ENCODE data around the gene LUC7L. TPM values are rescaled to one million over a fixed set of nuclear protein-coding genes. Genes with fewer than 3 reads are reported as not detected.
A peak's percentile ranks its signal among the peaks of the same experiment; 100 is the strongest.
"Not testable (repeated sequence)": the region's sequence is repeated elsewhere in the genome, so short reads cannot be mapped to it uniquely, and the experiment has no call there.

The LUC7L gene
- total and polyA plus RNA-seq, 2 donors, result 47.0 to 112 TPM

DNA sequence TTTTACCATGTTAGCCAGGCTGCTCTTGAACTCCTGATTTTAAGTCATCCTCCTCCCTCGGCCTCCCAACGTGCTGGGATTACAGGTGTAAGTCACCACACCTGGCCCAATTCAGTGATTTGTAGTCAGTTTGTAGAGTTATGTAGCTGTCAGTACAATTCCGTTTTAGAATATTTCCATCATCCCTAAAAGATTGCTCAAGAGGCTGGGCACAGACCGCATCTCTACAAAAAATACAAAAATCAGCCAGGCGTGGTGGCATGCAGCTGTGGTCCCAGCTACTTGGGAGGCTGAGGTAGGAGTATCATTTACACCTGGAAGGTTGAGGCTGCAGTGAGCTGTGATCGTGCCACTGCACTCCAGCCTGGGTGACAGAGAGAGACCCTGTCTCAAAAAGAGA, 25.9 kb upstream of the LUC7L start:
- WGBS, result 97% methylated on average over 6 of the region's 6 CpGs
- no peaks in the 10 kb centered on the region for H3K4me1 ChIP-seq (ENCODE audit: insufficient read depth)
- peaks cover 2% of the 10 kb centered on the region for H3K36me3 ChIP-seq (ENCODE audit: insufficient read depth)
- no peak overlapping the region for H3K27ac ChIP-seq (ENCODE audit: low read depth)
- no peak overlapping the region for H3K4me3 ChIP-seq (ENCODE audit: low read depth, low read length)
- DNase-seq (ENCODE audit: extremely low spot score), result no peak

DNA sequence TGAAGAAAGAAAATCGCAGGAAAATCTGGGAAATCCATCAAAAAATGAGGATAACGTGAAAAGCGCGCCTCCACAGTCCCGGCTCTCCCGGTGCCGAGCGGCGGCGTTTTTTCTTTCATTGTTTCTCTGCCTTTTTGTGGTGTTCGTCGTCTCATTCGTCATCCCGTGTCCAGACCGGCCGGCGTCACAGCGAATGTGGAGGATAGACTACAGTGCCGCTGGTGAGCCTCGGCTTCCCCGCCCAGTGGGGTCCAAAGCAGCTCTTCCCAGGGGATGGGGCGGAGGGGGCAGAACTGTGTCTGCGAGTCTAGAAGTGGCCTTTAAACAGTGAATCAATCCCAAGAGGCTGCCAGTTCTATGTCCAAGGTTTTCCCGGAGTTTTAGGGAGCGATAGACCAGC, 25.2 kb upstream of the LUC7L start:
- H3K36me3 ChIP-seq (ENCODE audit: insufficient read depth), result peaks cover 2% of the 10 kb centered on the region
- WGBS, result 96% methylated on average over 25 of the region's 25 CpGs

DNA sequence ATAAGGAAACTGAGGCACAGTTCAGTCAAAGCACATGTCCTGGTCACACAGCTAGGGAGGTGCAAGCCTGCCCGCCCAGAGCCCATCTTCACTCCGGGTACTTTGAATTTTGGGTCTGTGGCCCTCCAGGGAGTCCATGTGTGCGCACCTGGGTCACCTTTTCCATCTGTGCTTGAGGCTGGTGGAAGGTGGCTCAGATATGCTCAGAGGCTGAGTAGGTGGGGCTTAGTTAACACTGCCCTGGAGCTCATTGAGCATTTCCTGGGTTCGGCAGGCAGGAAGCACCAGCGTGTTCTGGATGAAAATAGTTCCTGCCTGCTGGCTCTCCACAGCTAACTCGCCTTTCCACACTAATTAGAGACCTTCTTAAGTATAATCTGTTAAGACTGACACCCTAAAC, 24.6 kb upstream of the LUC7L start:
- 89% methylated on average over 6 of the region's 6 CpGs for WGBS
- no peak overlapping the region for H3K27ac ChIP-seq (ENCODE audit: low read depth)
- no peaks in the 10 kb centered on the region for H3K4me1 ChIP-seq (ENCODE audit: insufficient read depth)
- no peak for DNase-seq (ENCODE audit: extremely low spot score)
- peaks cover 2% of the 10 kb centered on the region for H3K36me3 ChIP-seq (ENCODE audit: insufficient read depth)
- no peak overlapping the region for H3K4me3 ChIP-seq (ENCODE audit: low read depth, low read length)

More for the DNA sequence above, 25.2 kb upstream of the LUC7L start:
- no peaks in the 10 kb centered on the region for H3K4me1 ChIP-seq (ENCODE audit: insufficient read depth)
- H3K4me3 ChIP-seq (ENCODE audit: low read depth, low read length), result no peak overlapping the region
- H3K27ac ChIP-seq (ENCODE audit: low read depth), result no peak overlapping the region
- no peak for DNase-seq (ENCODE audit: extremely low spot score)

DNA sequence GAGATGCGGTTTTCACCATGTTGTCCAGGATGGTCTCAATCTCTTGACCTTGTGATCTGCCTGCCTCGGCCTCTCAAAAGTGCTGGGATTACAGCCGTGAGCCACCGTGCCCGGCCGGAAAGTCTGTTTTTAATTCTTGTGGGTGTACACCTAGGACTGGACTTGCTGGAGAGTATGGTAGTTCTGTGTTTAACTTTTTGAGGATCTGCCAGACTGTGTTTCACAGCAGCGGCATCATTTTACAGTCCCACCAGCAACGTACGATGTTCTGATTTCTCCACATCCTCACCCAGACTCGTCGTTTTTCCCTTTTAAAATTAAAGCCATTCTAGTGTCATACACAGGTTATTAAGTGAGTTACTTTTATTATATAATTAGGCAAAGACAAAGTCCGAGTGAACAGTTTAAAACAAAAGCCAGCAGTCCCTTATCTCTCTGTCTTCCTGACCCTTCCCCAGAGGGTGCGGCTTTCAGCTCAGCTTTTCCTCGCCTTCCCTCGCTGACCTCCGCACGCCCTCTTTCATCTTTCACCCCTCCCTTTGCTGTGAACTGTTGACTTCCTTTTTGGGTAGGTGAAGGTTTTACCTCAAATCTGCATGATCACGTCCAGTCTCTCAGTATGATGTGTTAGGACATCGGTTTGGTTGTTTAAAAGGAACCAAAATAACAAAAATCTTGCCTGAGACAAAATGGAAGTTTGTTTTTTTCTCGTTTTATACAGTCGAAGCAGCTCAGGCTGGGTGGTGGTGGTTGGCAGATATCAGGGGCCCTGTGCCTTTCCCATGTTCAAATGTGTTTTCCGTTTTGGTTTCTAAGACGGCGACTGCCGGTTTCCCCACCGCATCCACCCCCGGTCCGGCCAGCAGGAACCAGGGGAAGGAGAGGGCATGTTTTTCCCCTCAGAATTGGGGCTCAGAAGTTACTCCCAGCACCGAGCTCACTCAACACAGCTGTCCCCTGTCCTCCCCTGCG, 23.4 kb upstream of the LUC7L start:
- H3K4me3 ChIP-seq (ENCODE audit: low read depth, low read length), result no peak overlapping the region
- H3K36me3 ChIP-seq (ENCODE audit: insufficient read depth), result peaks cover 2% of the 10 kb centered on the region
- H3K4me1 ChIP-seq (ENCODE audit: insufficient read depth), result no peaks in the 10 kb centered on the region
- no peak for DNase-seq (ENCODE audit: extremely low spot score)
- 54% methylated on average over 30 of the region's 30 CpGs for WGBS
- H3K27ac ChIP-seq (ENCODE audit: low read depth), result no peak overlapping the region

DNA sequence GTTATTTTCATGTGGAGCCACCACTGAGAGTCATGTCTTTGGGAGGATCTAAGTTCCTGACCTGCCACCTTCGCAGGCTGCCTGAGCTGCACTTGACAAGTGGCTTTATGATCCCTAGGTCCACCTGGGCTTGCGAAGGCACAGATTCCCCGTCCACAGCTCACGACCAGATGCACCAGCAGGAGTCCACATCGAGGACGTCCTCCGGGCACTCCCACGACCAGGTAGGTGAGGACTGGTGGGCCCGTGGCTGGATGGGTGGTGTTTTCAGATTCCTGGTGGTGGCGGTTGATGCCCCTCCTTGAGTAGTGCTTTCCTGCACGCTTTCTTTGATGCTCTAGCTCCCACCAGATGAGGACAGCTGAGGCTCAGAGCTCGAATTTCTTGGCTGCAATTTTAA, 20.2 kb upstream of the LUC7L start:
- 82% methylated on average over 12 of the region's 12 CpGs for WGBS
- DNase-seq (ENCODE audit: extremely low spot score), result no peak
- no peak overlapping the region for H3K27ac ChIP-seq (ENCODE audit: low read depth)
- H3K4me1 ChIP-seq (ENCODE audit: insufficient read depth), result no peaks in the 10 kb centered on the region
- no peak overlapping the region for H3K4me3 ChIP-seq (ENCODE audit: low read depth, low read length)
- peaks cover 2% of the 10 kb centered on the region for H3K36me3 ChIP-seq (ENCODE audit: insufficient read depth)

DNA sequence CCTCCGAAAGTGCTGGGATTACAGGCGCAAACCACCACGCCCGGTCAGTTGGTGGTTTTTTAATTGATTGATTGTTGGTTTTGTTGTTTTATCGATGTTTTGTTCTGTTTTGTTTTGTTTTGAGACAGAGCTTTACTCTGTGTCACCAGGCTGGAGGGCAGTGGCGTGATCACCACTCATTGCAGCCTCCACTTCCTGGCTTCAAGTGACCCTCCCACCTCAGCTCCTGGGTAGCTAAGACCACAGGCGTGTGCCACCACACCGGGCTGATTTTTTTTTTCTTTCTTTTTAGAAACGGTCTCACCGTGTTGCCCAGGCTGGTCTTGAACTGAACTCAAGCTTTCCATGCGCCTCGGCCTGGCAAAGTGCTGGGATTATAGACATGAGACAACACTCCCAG, 17.8 kb upstream of the LUC7L start:
- Histone ChIP-seq H3K4me1 (ENCODE audit: insufficient read depth) (no peaks in the 10 kb centered on the region), H3K4me3 (ENCODE audit: low read depth, low read length) (no peak overlapping the region), H3K27ac (ENCODE audit: low read depth) (no peak overlapping the region), H3K36me3 (ENCODE audit: insufficient read depth) (no peaks in the 10 kb centered on the region)
- no peak for DNase-seq (ENCODE audit: extremely low spot score)
- 95% methylated on average over 12 of the region's 12 CpGs for WGBS

DNA sequence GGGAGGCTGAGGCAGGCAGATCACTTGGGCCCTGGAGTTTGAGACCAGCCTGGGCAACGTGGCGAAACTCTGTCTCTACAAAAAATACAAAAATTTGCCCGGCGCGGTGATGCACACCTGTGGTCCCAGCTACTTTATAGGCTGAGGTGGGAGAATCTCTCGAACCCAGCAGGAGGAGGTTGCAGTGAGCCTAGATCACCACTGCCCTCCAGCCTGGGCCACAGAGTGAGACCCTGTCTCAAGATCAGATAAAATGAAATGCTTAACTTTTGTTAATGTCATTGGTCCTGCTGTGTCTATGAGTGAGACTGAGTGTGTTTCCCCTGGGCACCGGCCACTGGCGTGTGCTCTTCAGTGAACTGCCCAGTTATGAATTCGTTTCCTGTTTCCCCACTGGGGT, 15.9 kb upstream of the LUC7L start:
- H3K27ac ChIP-seq (ENCODE audit: low read depth), result no peak overlapping the region
- no peaks in the 10 kb centered on the region for H3K36me3 ChIP-seq (ENCODE audit: insufficient read depth)
- 93% methylated on average over 9 of the region's 9 CpGs for WGBS
- DNase-seq (ENCODE audit: extremely low spot score), result no peak
- no peak overlapping the region for H3K4me3 ChIP-seq (ENCODE audit: low read depth, low read length)
- H3K4me1 ChIP-seq (ENCODE audit: insufficient read depth), result no peaks in the 10 kb centered on the region

DNA sequence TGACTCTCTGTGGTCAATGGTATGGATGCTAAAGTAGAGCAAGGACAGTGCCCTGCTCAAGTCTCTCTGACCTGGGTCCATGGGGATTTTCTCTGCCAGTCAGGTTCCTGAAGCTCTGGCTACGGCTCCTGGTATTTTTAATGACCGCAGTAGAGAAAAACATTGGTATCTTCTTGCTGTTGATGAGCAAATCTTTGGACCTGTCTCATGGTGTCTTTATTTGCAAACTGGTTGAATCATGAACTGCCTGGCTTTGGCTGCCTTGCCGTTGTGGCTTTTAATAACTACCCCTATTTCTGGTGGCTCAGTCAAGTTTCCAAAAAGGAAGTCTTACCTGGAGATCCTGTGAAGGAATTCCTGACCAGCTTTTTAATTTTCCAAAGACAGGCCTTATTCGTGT, 14.1 kb upstream of the LUC7L start:
- Histone ChIP-seq H3K36me3 (ENCODE audit: insufficient read depth) (no peaks in the 10 kb centered on the region), H3K27ac (ENCODE audit: low read depth) (no peak overlapping the region), H3K4me1 (ENCODE audit: insufficient read depth) (no peaks in the 10 kb centered on the region), H3K4me3 (ENCODE audit: low read depth, low read length) (no peak overlapping the region)
- WGBS, result 81% methylated on average over 4 of the region's 4 CpGs
- DNase-seq (ENCODE audit: extremely low spot score), result no peak

DNA sequence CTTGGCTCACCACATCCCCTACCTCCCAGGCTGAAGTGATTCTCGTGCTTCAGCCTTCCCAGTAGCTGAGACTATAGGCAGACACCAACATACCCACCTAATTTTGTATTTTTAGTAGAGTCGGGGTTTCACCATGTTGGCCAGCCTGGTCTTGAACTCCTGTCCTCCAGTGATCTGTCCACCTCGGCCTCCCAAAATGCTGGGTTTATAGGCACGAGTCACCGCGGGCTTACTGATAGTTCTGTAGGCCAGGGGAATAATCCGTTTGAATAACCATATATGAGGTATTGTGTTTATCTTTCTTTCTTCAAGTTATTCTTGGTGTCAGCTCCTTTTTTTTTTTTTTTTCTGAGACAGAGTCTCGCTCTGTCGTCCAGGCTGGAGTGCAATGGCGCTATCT, 13.0 kb upstream of the LUC7L start:
- Histone ChIP-seq H3K4me3 (ENCODE audit: low read depth, low read length) (no peak overlapping the region), H3K27ac (ENCODE audit: low read depth) (no peak overlapping the region), H3K4me1 (ENCODE audit: insufficient read depth) (no peaks in the 10 kb centered on the region), H3K36me3 (ENCODE audit: insufficient read depth) (no peaks in the 10 kb centered on the region)
- 69% methylated on average over 10 of the region's 10 CpGs for WGBS
- no peak for DNase-seq (ENCODE audit: extremely low spot score)

DNA sequence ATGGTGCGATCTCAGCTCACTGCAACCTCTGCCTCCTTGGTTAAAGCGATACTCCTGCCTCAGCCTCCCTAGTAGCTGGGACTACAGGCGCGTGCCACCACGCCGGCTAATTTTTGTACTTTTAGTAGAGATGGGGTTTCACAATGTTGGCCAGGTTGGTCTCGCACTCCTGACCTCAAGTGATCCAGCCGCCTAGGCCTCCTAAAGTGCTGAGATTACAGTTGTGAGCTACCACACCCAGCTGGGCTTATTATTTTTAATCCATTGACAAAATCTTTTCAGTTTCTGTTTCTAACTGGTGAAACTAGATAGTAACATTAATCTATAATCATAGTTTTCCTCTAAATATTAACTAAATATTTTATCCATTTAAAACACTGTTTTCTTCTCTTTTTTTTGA, 11.3 kb upstream of the LUC7L start:
- H3K4me3 ChIP-seq (ENCODE audit: low read depth, low read length), result no peak overlapping the region
- no peaks in the 10 kb centered on the region for H3K4me1 ChIP-seq (ENCODE audit: insufficient read depth)
- no peak overlapping the region for H3K27ac ChIP-seq (ENCODE audit: low read depth)
- H3K36me3 ChIP-seq (ENCODE audit: insufficient read depth), result no peaks in the 10 kb centered on the region
- no peak for DNase-seq (ENCODE audit: extremely low spot score)
- 95% methylated on average over 8 of the region's 8 CpGs for WGBS

DNA sequence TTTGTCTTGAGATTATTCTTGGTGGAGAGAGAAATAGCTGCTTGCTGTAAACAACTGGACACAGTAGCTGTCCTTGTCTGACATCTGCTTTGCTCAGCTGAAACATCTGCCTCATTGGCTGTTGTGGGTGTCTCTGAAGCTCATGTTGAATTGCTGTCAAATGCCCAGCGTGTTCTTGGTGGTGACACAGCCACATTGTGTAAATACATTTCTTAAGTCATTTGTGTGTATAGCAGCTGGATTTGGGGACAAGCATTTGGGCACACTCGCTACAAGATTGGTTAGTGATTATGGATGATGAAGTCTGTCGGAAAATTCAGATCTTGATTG, 10.7 kb upstream of the LUC7L start:
- H3K27ac ChIP-seq (ENCODE audit: low read depth), result no peak overlapping the region
- no peak overlapping the region for H3K4me3 ChIP-seq (ENCODE audit: low read depth, low read length)
- DNase-seq (ENCODE audit: extremely low spot score), result no peak
- 81% methylated on average over 3 of the region's 3 CpGs for WGBS
- no peaks in the 10 kb centered on the region for H3K36me3 ChIP-seq (ENCODE audit: insufficient read depth)
- no peaks in the 10 kb centered on the region for H3K4me1 ChIP-seq (ENCODE audit: insufficient read depth)

DNA sequence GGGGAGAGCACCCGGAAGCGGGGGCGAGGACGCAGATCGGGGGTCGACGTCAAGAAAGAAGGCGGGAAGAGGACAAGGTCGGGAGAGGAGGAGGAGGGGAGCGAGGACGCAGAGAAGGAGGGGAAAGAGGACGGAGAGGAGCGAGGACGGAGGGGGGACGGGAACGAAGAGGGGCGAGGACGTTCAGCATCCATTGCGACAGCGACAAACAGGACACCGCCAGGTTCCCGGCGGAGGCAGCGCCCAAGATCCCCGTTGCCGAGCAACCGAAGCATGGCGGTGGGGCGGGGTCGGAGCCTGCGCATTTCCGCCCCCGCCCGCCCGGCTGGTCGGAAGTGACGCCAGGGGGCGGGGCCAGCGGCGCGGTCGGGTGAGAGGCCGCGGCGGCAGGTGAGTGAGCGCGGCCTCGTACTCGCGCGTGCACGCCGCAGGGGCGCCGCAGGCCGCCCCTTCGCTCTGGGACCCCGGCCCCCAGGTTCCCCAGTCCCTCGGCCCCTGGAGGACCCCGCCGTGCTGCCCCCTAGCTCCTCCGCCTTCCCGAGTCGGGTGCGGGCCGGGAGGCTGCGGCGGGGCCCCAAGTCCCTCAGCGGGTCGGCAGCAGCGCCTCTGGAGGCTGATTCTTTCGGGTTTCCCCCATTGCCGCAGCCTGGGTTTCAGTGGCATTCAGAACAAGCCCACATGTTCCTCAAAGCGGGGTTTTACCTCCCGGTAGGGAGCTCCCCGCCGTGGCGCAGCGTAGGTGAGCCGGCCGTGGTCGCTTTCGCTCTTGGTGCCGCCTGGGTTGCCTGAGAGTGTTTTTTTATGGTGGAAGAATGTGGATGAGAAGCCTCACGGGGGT, 5.4 kb upstream of the LUC7L start, which contains the start of gene FAM234A:
Gene FAM234A, plus strand, starts transcription at position 354 of the 838 bp plus-strand sequence. CDS start 19,593 bp downstream, outside the sequence.
- under 1% methylated on average over 85 of the region's 85 CpGs for WGBS
- no peaks in the 10 kb centered on the region for H3K4me1 ChIP-seq (ENCODE audit: insufficient read depth)
- peak; percentile 77 for DNase-seq (ENCODE audit: extremely low spot score)
- H3K27ac ChIP-seq (ENCODE audit: low read depth), result peak within 1 kb of the TSS; percentile 96
- no peaks in the 10 kb centered on the region for H3K36me3 ChIP-seq (ENCODE audit: insufficient read depth)
- peak within 1 kb of the TSS; percentile 59 for H3K4me3 ChIP-seq (ENCODE audit: low read depth, low read length)

DNA sequence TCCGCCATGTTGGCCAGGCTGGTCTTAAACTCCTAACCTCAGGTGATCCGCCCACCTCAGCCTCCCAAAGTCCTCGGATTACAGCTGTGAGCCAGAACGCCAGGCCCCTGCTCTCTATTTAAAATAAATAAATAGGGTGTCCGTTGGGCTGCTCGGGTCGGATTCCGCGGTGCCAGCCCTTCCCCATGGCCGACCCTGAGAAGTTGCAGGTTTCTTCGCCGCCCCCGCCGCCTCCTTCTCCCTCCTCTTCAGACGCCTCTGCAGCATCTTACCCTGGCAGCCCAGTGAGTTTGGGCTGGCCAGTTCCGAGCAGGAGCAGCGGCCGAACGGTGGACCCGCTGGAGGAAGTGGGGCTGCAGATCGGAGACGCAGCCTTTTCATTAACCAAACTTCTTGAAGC, 1.7 kb upstream of the LUC7L start:
- WGBS, result 78% methylated on average over 22 of the region's 22 CpGs
- H3K4me1 ChIP-seq (ENCODE audit: insufficient read depth), result no peaks in the 10 kb centered on the region
- H3K36me3 ChIP-seq (ENCODE audit: insufficient read depth), result peaks cover 2% of the 10 kb centered on the region
- DNase-seq (ENCODE audit: extremely low spot score), result no peak
- no peak overlapping the region for H3K4me3 ChIP-seq (ENCODE audit: low read depth, low read length)
- H3K27ac ChIP-seq (ENCODE audit: low read depth), result no peak overlapping the region

DNA sequence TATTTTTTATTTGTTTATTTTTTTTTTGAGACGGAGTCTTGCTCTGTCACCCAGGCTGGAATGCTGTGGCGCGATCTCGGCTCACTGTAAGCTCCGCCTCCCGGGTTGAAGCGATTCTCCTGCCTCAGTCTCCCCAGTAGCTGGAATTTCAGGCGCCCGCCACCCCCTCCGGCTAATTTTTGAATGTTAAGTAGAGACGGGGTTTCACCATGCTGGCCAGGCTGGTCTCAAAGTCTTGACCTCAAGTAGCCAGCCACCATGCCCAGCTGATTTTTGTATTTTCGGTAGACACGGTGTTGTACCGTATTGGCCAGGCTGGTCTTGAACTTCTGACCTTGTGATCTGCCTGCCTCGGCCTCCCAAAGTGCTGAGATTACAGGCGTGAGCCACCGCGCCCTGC, 1.1 kb upstream of the LUC7L start:
- not testable (repeated sequence) for H3K4me3 ChIP-seq (ENCODE audit: low read depth, low read length); H3K27ac ChIP-seq (ENCODE audit: low read depth); H3K36me3 ChIP-seq (ENCODE audit: insufficient read depth); DNase-seq (ENCODE audit: extremely low spot score); H3K4me1 ChIP-seq (ENCODE audit: insufficient read depth)
- WGBS, result 93% methylated on average over 18 of the region's 18 CpGs

All from urinary bladder (tissue), 4 donors.